DMS 273 (cell line): Measurements from ENCODE around the gene KIF26A.

Experiments
- DNase-seq: peaks from one replicate; lab custom pipeline; 2025; ENCODE audit not compliant: unreplicated experiment; lab: John Stamatoyannopoulos, UW

KIF26A gene

DNA sequence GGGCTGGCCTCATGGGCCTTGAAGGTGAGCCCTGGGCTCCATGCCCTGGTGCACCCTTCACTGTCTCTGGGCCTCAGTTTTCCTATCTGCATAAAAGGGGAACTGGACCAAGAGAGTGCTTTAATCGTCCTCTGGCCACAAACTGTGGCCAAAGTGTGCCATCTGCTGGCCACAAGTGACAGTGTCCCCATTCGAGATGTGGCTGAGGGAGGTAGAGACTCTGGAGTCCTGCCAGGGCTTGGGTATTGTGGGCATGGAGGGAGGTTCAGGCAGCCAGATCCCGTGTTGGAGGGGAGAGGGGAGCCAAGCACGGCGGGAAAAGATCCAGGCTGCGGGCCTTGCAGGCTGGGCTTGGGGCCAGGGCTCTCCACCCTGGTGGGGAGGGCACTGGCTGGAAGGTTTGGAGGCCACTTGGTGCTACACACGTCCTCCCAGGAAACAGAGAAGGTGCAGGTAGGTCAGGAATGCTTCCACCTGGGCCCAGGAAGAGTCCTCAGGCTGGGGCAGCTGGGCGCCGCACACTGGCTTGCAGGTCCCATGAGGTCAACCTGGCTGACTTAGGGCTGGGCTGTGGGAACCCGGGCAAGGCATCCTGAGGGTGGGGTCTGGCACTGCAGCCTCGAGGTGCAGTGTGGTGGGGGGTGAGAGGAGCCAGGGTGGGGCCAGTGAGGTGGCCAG is 7.3 kb upstream of the KIF26A start:
- peak; percentile 89 for DNase-seq

DNA sequence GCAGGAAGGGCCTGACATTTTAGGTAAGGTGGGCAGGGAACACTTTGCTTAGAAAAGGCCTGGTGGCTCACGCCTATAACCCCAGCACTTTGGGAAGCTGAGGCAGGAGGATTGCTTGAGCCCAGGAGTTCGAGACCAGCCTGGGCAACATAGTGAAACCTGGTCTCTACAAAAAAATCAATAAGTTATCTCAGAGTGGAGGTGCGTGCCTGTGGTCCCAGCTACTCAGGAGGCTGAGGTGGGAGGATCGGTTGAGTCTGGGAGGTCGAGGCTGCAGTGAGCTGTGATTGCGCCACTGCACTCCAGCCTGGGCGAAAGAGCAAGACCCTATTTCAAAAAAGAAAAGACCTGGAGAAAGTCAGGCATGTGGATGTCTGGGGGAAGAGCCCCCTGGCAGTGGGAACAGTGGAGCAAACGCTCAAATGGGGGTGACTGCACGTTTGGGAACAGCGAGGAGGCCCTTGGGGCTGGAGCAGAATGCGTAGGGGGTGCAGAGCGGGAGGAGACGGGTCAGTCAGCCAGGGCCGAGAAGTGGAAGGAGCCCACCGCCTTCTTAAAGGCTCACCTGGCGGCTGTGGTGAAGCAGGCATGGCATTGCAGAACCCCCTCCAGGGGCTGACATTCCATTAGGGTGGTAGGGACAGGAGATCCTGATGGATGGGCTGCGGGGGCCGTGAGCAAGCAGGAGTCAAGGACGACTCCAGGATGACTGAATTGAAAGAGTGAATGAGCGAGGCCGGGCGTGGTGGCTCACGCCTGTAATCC is 6.2 kb upstream of the KIF26A start:
- no peak for DNase-seq

DNA sequence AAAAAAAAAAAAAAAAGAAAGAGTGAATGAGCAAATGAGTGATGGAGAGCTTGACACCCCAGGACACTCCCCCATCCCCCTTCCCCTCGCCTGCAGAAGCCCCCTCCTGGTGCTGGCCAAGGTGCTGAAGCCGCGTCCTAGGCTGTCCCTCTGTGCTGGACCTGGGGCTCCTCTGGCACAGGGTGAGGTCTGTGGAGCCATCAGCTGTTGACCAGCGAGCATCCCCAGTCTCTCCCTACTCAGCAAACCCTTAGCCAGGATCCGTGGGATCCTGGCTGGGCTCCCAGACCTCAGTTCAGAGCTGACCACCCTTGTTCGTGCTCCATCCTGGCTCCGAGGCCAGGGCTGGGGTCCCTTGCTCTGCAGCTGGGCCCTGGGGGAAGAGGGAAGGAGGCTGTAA is 5.4 kb upstream of the KIF26A start:
- no peak for DNase-seq

GRCh38 chr14:104133496-104133895 is 4.9 kb upstream of the KIF26A start:
- DNase-seq, result no peak

DNA sequence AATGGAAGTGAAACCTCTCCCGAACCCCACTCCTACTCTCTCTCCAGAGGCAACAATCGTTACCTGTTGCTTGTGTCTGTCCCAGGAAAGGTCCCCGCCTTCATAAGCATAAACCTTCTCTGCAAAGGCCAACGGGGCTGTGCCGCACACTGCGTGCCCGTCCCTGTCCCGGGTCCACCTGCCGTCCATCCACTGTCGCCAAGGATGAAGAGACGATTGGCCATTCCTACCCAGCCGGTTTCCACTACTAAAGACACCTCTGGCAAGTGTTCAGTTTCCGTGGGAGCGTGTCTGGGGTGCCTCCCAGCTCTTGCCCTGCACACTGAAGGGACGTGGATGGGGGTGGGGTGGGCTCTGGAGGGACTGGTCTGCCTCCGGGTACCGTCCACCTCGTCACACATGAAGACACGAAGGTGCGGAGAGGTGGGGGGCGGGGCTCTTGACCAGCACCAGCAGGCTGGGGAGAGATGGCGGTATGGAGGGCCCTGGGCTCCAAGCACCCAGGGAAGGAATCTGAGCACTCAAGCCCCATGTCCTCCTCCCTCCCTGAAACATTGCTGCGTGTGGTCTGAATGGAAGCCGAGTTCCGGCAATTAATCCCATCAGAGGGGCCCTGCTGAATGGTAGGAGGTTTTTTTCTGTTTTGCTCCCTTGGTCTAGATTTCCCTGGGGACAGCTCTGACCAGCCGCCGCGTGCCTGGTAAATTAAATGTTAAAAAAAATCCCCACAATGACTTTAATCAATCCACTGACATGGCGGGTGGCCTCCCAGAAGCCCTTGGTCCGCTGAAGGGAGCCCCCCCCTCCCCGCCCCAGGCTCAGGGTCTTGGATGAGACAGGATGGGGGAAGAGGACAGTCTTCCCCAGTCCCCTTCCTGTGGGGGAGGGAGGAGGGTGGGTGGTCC is 4.1 kb upstream of the KIF26A start:
- no peak for DNase-seq

- peak; percentile 85 for DNase-seq
These were observed 3.1 kb upstream of the KIF26A start for GRCh38 chr14:104135121-104135903.

DNA sequence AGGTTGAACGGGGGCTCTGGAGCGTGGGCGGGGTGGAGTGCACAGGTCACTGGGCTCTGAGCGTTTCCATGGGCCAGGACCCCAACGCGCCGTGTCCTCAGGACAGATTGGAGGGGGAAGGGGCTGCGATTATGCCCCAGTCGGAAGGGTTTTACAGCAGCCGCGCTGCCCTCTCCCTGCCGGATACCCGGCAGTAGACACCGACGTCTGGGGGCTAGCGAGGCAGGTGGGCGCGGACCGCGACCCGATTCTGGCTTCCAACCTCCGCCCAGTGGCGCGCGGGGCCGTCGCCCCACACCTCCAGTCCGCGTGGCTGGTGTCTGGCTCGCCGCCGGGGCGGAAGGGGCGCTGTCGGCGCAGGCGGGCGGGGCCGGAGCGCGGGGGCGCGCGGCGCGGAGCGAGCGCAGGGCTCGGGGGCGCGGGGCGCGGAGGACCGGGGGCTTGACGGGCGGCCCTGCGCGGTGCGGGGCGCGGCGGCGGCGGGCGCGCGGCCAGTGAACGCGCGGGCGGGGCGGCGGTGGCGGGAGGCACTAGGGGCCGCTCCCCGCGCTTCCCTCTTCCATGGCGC is 2.4 kb upstream of the KIF26A start:
- DNase-seq, result peak; percentile 81

GRCh38 chr14:104136472-104137296 is 1.7 kb upstream of the KIF26A start:
- peak; percentile 81 for DNase-seq

GRCh38 chr14:104137297-104138097 is 890 bp upstream of the KIF26A start:
- peak; percentile 95 for DNase-seq

DNA sequence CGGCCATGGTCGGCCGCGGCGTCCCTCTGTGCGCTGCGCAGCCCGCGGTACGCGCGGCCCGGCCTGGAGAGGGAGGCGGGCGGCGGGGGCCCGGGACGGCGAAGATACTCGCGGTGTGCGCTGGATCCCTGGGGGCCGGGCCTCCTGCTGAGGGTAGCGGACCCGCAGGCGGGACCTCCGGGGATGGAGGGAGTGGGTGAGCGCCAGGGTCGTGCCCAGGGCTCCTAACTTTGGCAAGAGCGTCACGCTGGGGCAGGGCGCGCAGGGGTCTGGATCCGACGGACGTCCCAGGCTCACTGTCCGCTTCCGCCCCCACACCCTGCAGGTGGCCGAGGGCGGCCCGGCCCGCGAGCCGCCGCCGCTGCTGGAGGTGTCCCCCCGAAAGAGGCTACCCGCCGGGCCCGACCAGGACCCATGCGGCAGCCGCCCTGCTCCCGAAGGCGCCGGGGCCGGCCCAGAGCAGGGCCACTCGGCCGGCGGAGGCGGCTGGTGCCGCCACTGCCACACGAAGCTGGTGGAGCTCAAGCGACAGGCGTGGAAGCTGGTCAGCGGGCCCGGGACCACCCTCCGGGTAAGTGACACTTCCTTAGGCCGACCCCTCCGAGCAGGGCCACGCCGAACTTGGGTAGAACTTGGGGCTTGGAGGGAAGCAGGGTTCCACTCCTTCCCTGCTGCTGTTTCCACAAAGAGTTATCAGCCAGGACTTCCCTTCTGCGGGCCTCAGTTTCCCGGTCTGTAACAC is 502 bp downstream of the KIF26A start:
- peak; percentile 57 for DNase-seq

DNA sequence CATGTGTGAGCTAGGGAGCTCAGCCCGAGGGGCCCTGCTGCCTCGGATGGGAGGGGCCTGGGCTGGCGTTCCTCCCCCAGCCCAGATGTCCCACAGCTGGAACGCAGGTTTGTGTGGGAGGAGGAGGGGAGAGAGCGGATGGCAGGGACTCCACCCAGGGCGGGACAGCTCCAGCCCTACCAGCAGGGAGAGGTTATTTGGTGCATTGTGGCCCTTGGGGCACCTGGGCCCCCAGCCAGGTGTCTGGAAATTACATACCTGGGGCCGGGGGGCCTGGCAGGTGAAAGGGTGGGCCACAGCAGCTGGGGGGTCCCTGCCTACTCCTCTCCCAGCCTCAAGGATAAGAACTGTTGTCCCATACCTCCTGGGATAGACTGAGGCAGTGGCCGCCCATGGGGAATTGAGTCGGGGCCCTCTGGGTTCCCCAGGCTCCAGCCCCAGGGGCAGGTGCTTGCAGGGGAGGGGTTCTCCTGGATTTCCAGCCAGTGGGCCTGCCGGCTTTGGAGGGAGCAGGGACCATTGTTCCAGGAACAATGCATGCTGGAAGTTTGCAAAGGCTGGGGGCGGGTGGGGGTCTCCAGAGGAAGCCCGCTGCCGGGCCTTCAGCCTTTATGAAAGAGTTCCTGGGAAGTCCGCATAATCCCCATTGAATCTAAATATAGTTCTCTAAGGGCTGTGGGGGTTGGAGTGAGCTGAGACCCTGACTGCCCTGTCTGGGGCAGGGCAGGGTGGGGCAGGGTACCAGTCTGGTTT is 1.2 kb downstream of the KIF26A start:
- peak; percentile 57 for DNase-seq

DNA sequence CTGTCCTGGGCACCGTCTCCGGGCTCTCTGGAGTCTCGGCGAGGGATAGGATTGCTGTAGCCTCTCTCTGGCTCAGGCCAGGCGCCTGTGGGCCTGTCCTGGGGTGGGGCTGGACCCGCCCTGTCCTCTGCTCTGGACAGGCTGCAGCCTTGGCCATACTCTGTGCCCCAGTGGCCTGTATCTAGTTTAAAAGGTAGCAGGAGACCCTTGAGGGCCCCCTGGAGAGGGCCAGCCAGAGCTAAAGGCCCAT is 1.8 kb downstream of the KIF26A start:
- no peak for DNase-seq

GRCh38 chr14:104140463-104141331 is 2.3 kb downstream of the KIF26A start:
- no peak for DNase-seq

DNA sequence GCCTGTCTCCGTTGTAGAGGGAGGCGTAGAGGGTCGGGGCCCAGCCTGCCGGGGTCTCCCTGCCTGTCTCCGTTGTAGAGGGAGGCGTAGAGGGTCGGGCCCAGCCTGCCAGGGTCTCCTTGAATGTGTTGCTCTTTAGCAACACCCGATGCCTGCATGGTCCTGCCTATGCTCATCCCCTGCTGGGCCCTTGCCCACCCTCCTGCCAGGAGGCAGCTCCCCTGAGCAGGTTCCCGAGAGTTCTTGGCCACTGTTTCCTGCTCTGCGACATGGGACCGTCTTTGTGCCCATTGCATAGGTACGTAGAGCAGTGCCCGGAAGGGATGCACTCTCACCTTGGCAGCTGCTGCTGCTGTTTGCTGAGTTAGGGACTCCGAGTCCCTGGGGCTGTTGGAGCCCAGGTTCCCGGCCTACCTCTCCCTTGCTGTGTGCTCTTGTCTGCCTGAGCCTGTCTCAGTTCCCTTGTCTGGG is 3.3 kb downstream of the KIF26A start:
- no peak for DNase-seq

GRCh38 chr14:104142136-104142945 is 4.0 kb downstream of the KIF26A start:
- DNase-seq, result no peak

GRCh38 chr14:104142946-104143470 is 4.6 kb downstream of the KIF26A start:
- no peak for DNase-seq
